Coronary artery (tissue), 2 donors: ENCODE results near the gene OR8B12.

ENCODE experiments used
- DNase-seq: peaks from one replicate; pipeline ENCODE4 v3.0.0-alpha.2; 2017; ENCODE audit warnings: low spot score
- H3K27ac ChIP-seq, 2 donors: fragments of 200-600 bp; sonication (generic); one replicate each; pipeline ENCODE4 v1.5.1; 2016 to 2019
- H3K4me3 ChIP-seq: fragments of 200-600 bp; sonication (generic); 2 replicates; pipeline ENCODE4 v1.5.1; 2016; ENCODE audit warnings: mild to moderate bottlenecking, moderate library complexity
- CTCF ChIP-seq: fragments of 200-600 bp; sonication (generic); IDR thresholded peaks from one replicate; pipeline ENCODE4 v1.5.1; 2019; ENCODE audit warnings: antibody characterized with exemption

The OR8B12 gene

DNA sequence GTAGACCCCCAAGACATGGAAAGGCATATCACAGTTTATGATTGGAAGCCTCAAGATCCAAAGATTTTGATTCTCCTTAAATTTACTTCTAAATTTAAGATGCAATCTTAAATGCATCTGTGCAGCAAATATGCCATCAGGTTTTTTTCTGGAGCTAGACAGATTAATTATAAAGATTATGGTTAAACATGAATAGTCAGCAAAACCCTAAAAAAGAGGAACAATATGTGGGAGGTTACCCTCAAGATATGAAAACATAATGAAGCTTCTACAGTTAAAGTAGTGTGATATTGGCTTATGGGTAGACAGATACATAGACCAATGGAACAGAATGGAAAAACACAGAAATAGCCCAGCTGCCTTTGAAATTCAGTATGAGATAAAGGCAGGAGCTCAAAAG lies 31.7 kb downstream of the OR8B12 start:
- Histone ChIP-seq H3K4me3 (no peak overlapping the region), H3K27ac (no peak overlapping the region)
- no peak for TF ChIP-seq CTCF
- DNase-seq = no peak

DNA sequence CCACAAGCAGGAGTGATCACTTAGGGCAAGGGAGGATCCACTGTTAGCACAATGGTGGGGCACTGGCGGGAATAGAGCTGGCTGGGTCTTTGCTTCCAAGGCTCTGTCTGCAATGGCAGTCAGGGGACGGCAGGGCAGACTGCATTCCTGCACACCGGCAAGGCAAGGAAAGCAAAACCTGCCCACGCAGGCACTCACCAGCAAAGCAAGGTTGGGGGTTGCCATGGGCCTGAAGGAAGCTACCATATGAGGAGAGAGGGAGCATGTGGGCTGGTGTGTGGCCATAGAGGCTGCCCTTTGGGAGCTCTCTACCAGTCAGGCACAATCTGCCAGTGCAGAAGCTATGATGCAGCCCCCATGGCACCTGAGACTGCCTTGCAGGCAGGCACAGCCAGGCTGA lies 33.2 kb downstream of the OR8B12 start:
- Histone ChIP-seq H3K4me3 (no peak overlapping the region), H3K27ac (no peak overlapping the region)
- no peak for TF ChIP-seq CTCF
- no peak for DNase-seq

- no peak overlapping the region for H3K4me3 ChIP-seq
- H3K27ac ChIP-seq = no peak overlapping the region
- no peak for DNase-seq
- no peak for TF ChIP-seq CTCF
Observed at GRCh38 chr11:124499711-124500110, 43.7 kb downstream of the OR8B12 start.

GRCh38 chr11:124493016-124493655 lies 50.3 kb downstream of the OR8B12 start:
- H3K4me3 ChIP-seq = no peak overlapping the region
- TF ChIP-seq CTCF = no peak
- no peak overlapping the region for H3K27ac ChIP-seq
- no peak for DNase-seq
